Neural progenitor cell (in vitro differentiated cells): ENCODE measurements around the gene MACROD2. TPM values are rescaled to one million over a fixed set of nuclear protein-coding genes. Genes with fewer than 3 reads are reported as not detected.

Source experiments
- DNase-seq: peaks from one replicate; pipeline ENCODE4 v3.0.0-alpha.2; 2016; ENCODE audit warnings: low spot score
- H2AFZ ChIP-seq: fragments of 200-600 bp; sonication (generic); replicated peaks from 2 replicates; pipeline ENCODE4 v1.6.1; 2016; ENCODE audit warnings: antibody characterized with exemption
- H3F3A ChIP-seq: fragments of 200-600 bp; sonication (generic); 2 replicates; pipeline ENCODE4 v1.6.1; 2016; ENCODE audit warnings: antibody characterized with exemption, low read depth
- H3K27ac ChIP-seq: fragments of 200-600 bp; sonication (generic); 2 replicates; pipeline ENCODE4 v1.5.1; 2016; ENCODE audit warnings: mild to moderate bottlenecking
- H3K27me3 ChIP-seq: fragments of 200-600 bp; sonication (generic); 2 replicates; pipeline ENCODE4 v1.6.1; 2016; ENCODE audit warnings: mild to moderate bottlenecking, moderate library complexity
- H3K36me3 ChIP-seq: fragments of 200-600 bp; sonication (generic); 2 replicates; pipeline ENCODE4 v1.5.1; 2016
- H3K4me1 ChIP-seq: fragments of 200-600 bp; sonication (generic); 2 replicates; pipeline ENCODE4 v1.6.1; 2016; ENCODE audit warnings: mixed run types
- H3K4me2 ChIP-seq: fragments of 200-600 bp; sonication (generic); 2 replicates; pipeline ENCODE4 v1.6.1; 2016
- H3K4me3 ChIP-seq: fragments of 200-600 bp; sonication (generic); 2 replicates; pipeline ENCODE4 v1.5.1; 2016
- H3K79me2 ChIP-seq: fragments of 200-600 bp; sonication (generic); 2 replicates; pipeline ENCODE4 v1.6.1; 2016; ENCODE audit warnings: low read depth
- H3K9ac ChIP-seq: fragments of 200-600 bp; sonication (generic); 2 replicates; pipeline ENCODE4 v1.6.1; 2016
- H3K9me3 ChIP-seq: fragments of 200-600 bp; sonication (generic); 2 replicates; pipeline ENCODE4 v1.5.1; 2016; ENCODE audit warnings: low read depth
- H4K20me1 ChIP-seq: fragments of 200-600 bp; sonication (generic); 2 replicates; pipeline ENCODE4 v1.6.1; 2016; ENCODE audit warnings: low read depth
- H3K27ac Mint-ChIP-seq: 3 replicates; pipeline ENCODE4 v1.8.0; 2021; ENCODE audit warnings: mixed read lengths
- H3K27me3 Mint-ChIP-seq: 2 replicates; pipeline ENCODE4 v1.8.0; 2022; ENCODE audit warnings: low read depth, mild to moderate bottlenecking, inconsistent platforms, moderate library complexity, mixed read lengths; ENCODE audit not compliant: insufficient read depth
- H3K36me3 Mint-ChIP-seq: 3 replicates; pipeline ENCODE4 v1.8.0; 2021; ENCODE audit warnings: mixed read lengths
- H3K4me1 Mint-ChIP-seq: 3 replicates; pipeline ENCODE4 v1.8.0; 2021; ENCODE audit warnings: mixed read lengths
- H3K4me3 Mint-ChIP-seq: 3 replicates; pipeline ENCODE4 v1.8.0; 2021; ENCODE audit warnings: mild to moderate bottlenecking, moderate library complexity, mixed read lengths
- H3K9me3 Mint-ChIP-seq: 3 replicates; pipeline ENCODE4 v1.8.0; 2020; ENCODE audit warnings: mixed read lengths
- CTCF ChIP-seq: fragments of 200-600 bp; sonication (generic); IDR thresholded peaks from 2 replicates; pipeline ENCODE4 v1.5.1; 2017; ENCODE audit warnings: antibody characterized with exemption, mild to moderate bottlenecking
- EZH2 ChIP-seq: fragments of 200-600 bp; sonication (generic); IDR thresholded peaks from 2 replicates; pipeline ENCODE4 v1.6.1; 2017; ENCODE audit warnings: antibody characterized with exemption, mild to moderate bottlenecking, moderate library complexity
- EZH2phosphoT487 ChIP-seq: fragments of 200-600 bp; sonication (generic); IDR thresholded peaks from 2 replicates; pipeline ENCODE4 v1.6.1; 2017; ENCODE audit warnings: antibody characterized with exemption
- total RNA-seq: library from RNA; depleted of rRNA; stranded (reverse); fragments of >200 nt; gene quantifications from 2 replicates; pipeline ENCODE4 v1.2.3, GENCODE V29; 2015; ENCODE audit warnings: low replicate concordance

MACROD2 gene
- total RNA-seq, 1 donor from 2014 or later: 11.9 TPM

DNA sequence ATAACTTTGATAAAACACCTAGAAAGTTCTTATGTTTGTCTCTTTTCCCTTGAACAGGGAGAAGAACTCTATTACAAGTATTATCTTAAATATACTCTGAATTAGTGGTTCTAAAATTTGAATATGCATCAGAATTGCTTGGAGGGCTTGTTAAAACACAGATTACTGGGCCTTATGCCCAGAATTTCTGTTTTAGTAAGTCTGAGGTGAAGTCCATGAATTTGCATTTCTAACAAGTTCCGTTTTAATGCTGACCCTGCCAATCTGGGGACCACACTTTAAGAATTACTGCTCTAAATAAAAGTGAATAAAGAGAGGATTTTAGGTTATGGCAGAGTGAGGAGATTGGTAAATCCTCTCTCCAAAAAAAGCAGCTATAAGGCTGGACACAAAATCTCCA lies 510.2 kb downstream of the MACROD2 start:
- no peaks in the 10 kb centered on the region for H3F3A ChIP-seq
- H3K27me3 ChIP-seq: no peaks in the 10 kb centered on the region
- no peak overlapping the region for H3K9ac ChIP-seq
- no peaks in the 10 kb centered on the region for H3K4me1 Mint-ChIP-seq
- no peak overlapping the region for H3K27ac Mint-ChIP-seq
- no peak overlapping the region for H3K4me3 ChIP-seq
- H2AFZ ChIP-seq: no peak overlapping the region
- no peaks in the 10 kb centered on the region for H3K27me3 Mint-ChIP-seq
- H3K9me3 Mint-ChIP-seq: peaks cover 8% of the 10 kb centered on the region
- no peaks in the 10 kb centered on the region for H3K9me3 ChIP-seq
- H3K4me2 ChIP-seq: no peak overlapping the region
- no peaks in the 10 kb centered on the region for H4K20me1 ChIP-seq
- no peak overlapping the region for H3K4me3 Mint-ChIP-seq
- no peak for DNase-seq
- peaks cover 2% of the 10 kb centered on the region for H3K36me3 Mint-ChIP-seq
- no peaks in the 10 kb centered on the region for H3K36me3 ChIP-seq
- no peaks in the 10 kb centered on the region for H3K79me2 ChIP-seq
- TF ChIP-seq EZH2 (no peak), EZH2phosphoT487 (no peak), CTCF (no peak)
- H3K27ac ChIP-seq: no peak overlapping the region
- H3K4me1 ChIP-seq: no peaks in the 10 kb centered on the region

- Mint-ChIP-seq H3K9me3 (peaks cover 8% of the 10 kb centered on the region), H3K27me3 (no peaks in the 10 kb centered on the region), H3K4me1 (no peaks in the 10 kb centered on the region), H3K27ac (no peak overlapping the region), H3K36me3 (peaks cover 2% of the 10 kb centered on the region), H3K4me3 (no peak overlapping the region)
- no peaks in the 10 kb centered on the region for H3K36me3 ChIP-seq
- H3K27ac ChIP-seq: no peak overlapping the region
- no peaks in the 10 kb centered on the region for H3F3A ChIP-seq
- no peak overlapping the region for H3K4me3 ChIP-seq
- no peak overlapping the region for H3K9ac ChIP-seq
- H3K4me2 ChIP-seq: no peak overlapping the region
- no peaks in the 10 kb centered on the region for H3K27me3 ChIP-seq
- no peak for TF ChIP-seq EZH2
- no peak for DNase-seq
- H3K9me3 ChIP-seq: no peaks in the 10 kb centered on the region
- H2AFZ ChIP-seq: no peak overlapping the region
- no peaks in the 10 kb centered on the region for H4K20me1 ChIP-seq
- no peaks in the 10 kb centered on the region for H3K79me2 ChIP-seq
- H3K4me1 ChIP-seq: no peaks in the 10 kb centered on the region
These were observed 512.4 kb downstream of the MACROD2 start for GRCh38 chr20:14507711-14508110.

- H3K36me3 Mint-ChIP-seq: peaks cover 2% of the 10 kb centered on the region
- H3K4me3 ChIP-seq: no peak overlapping the region
These were observed 515.0 kb downstream of the MACROD2 start for GRCh38 chr20:14510341-14510740.

More at GRCh38 chr20:14510341-14510740, 515.0 kb downstream of the MACROD2 start:
- Histone ChIP-seq H3K36me3 (no peaks in the 10 kb centered on the region), H3K79me2 (no peaks in the 10 kb centered on the region), H3K27me3 (no peaks in the 10 kb centered on the region), H3K9me3 (no peaks in the 10 kb centered on the region), H3K27ac (no peak overlapping the region), H4K20me1 (no peaks in the 10 kb centered on the region), H3K9ac (no peak overlapping the region), H2AFZ (no peak overlapping the region), H3K4me1 (peaks cover 4% of the 10 kb centered on the region), H3K4me2 (no peak overlapping the region), H3F3A (no peaks in the 10 kb centered on the region)
- DNase-seq: no peak
- H3K9me3 Mint-ChIP-seq: peaks cover 8% of the 10 kb centered on the region
- no peak for TF ChIP-seq EZH2phosphoT487
- no peak for TF ChIP-seq CTCF
- TF ChIP-seq EZH2: no peak
- no peaks in the 10 kb centered on the region for H3K4me1 Mint-ChIP-seq
- H3K27me3 Mint-ChIP-seq: peaks cover 2% of the 10 kb centered on the region
- H3K4me3 Mint-ChIP-seq: no peak overlapping the region
- no peak overlapping the region for H3K27ac Mint-ChIP-seq
